ENCODE results near the gene FAM83D. TPM values are rescaled to one million over a fixed set of nuclear protein-coding genes. Genes with fewer than 3 reads are reported as not detected.

Gene FAM83D
- polyA plus RNA-seq, 1 donor from 2014 or later = 0.48 TPM

GRCh38 chr20:38982291-38982690, 56.1 kb downstream of the FAM83D start:
- Histone ChIP-seq H3K79me2 (replicated peaks; ENCODE audit: insufficient read depth, low read length) (no peaks in the 10 kb centered on the region), H4K20me1 (ENCODE audit: insufficient read depth) (no peaks in the 10 kb centered on the region), H3K36me3 (ENCODE audit: insufficient read depth, low read length) (no peaks in the 10 kb centered on the region), H3K4me2 (ENCODE audit: low read length) (no peak overlapping the region), H3K9me3 (ENCODE audit: low read length) (no peaks in the 10 kb centered on the region), H3K9ac (ENCODE audit: low read length) (no peak overlapping the region), H3F3A (ENCODE audit: insufficient read depth, low read length, poor library complexity, severe bottlenecking) (no peaks in the 10 kb centered on the region), H3K4me3 (ENCODE audit: low read length) (no peak overlapping the region), H3K27me3 (ENCODE audit: insufficient read depth, low read depth, low read length) (no peaks in the 10 kb centered on the region), H3K27ac (ENCODE audit: low read length) (no peak overlapping the region), H3K9me2 (ENCODE audit: insufficient read depth, low read length) (no peaks in the 10 kb centered on the region), H2AFZ (ENCODE audit: low read depth, low read length) (no peak overlapping the region)
- no peak for TF ChIP-seq EZH2 (IDR thresholded peaks at IDR 0.05; ENCODE audit: borderline replicate concordance, insufficient read depth, low read length, poor library complexity, severe bottlenecking)
- no peak for TF ChIP-seq EP300 (conservative IDR thresholded peaks at IDR 0.05; ENCODE audit: poor library complexity, severe bottlenecking)
- no peak for TF ChIP-seq REST (IDR thresholded peaks at IDR 0.05; ENCODE audit: borderline replicate concordance)
- no peak for TF ChIP-seq MXI1 (conservative IDR thresholded peaks at IDR 0.05; ENCODE audit: poor library complexity, severe bottlenecking)
- no peak for TF ChIP-seq RAD21 (conservative IDR thresholded peaks at IDR 0.05)
- no peak for TF ChIP-seq POLR2AphosphoS5 (IDR thresholded peaks at IDR 0.05)
- TF ChIP-seq, protein P1, sequence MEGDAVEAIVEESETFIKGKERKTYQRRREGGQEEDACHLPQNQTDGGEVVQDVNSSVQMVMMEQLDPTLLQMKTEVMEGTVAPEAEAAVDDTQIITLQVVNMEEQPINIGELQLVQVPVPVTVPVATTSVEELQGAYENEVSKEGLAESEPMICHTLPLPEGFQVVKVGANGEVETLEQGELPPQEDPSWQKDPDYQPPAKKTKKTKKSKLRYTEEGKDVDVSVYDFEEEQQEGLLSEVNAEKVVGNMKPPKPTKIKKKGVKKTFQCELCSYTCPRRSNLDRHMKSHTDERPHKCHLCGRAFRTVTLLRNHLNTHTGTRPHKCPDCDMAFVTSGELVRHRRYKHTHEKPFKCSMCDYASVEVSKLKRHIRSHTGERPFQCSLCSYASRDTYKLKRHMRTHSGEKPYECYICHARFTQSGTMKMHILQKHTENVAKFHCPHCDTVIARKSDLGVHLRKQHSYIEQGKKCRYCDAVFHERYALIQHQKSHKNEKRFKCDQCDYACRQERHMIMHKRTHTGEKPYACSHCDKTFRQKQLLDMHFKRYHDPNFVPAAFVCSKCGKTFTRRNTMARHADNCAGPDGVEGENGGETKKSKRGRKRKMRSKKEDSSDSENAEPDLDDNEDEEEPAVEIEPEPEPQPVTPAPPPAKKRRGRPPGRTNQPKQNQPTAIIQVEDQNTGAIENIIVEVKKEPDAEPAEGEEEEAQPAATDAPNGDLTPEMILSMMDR (IDR thresholded peaks at IDR 0.05; ENCODE audit: poor library complexity, severe bottlenecking) = no peak
- TF ChIP-seq TAF1 (IDR thresholded peaks at IDR 0.05; ENCODE audit: low read depth) = no peak
- TF ChIP-seq SMC3 (conservative IDR thresholded peaks at IDR 0.05; ENCODE audit: poor library complexity) = no peak

DNA sequence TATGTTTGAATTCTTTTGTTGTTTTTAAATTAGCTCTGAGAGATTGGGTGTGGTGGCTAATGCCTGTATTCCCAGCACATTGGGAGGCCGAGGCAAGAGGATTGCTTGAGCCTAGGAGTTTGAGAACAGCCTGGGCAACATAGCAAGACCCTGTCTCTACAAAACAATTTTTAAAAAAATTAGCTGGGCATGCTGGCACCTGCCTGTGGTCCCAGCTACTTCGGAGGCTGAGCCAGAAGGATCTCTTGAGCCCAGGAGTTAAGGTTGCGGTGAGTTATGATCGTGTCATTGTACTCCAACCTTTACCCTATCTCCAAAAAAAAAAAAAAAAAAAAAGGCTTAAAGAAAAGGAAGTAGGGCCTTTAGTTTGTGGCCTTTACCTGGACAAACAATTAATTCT, 58.8 kb downstream of the FAM83D start:
- no peak overlapping the region for H2AFZ ChIP-seq (ENCODE audit: low read depth, low read length)
- H3K9ac ChIP-seq (ENCODE audit: low read length) = no peak overlapping the region
- H3K4me2 ChIP-seq (ENCODE audit: low read length) = no peak overlapping the region
- no peaks in the 10 kb centered on the region for H3K9me2 ChIP-seq (ENCODE audit: insufficient read depth, low read length)
- TF ChIP-seq MXI1 (conservative IDR thresholded peaks at IDR 0.05; ENCODE audit: poor library complexity, severe bottlenecking) = no peak
- no peaks in the 10 kb centered on the region for H3F3A ChIP-seq (ENCODE audit: insufficient read depth, low read length, poor library complexity, severe bottlenecking)
- H3K27me3 ChIP-seq (ENCODE audit: insufficient read depth, low read depth, low read length) = no peaks in the 10 kb centered on the region
- no peaks in the 10 kb centered on the region for H3K36me3 ChIP-seq (ENCODE audit: insufficient read depth, low read length)
- H3K79me2 ChIP-seq (replicated peaks; ENCODE audit: insufficient read depth, low read length) = no peaks in the 10 kb centered on the region
- H3K9me3 ChIP-seq (ENCODE audit: low read length) = no peaks in the 10 kb centered on the region
- H4K20me1 ChIP-seq (ENCODE audit: insufficient read depth) = no peaks in the 10 kb centered on the region
- no peak overlapping the region for H3K4me3 ChIP-seq (ENCODE audit: low read length)
- no peak overlapping the region for H3K27ac ChIP-seq (ENCODE audit: low read length)
